Cardiac muscle cell (in vitro differentiated cells and primary cell): ENCODE results near the gene KIF5C. TPM values are rescaled to one million over a fixed set of nuclear protein-coding genes. Genes with fewer than 3 reads are reported as not detected.

Source experiments
- DNase-seq, 2 donors: peaks; one replicate each; pipeline versions ENCODE4 v3.0.0 to v3.0.0-alpha.2; 2010 to 2017; ENCODE audit warnings: low read depth in 1 of 2, low spot score in 1 of 2
- H3K27ac ChIP-seq: fragments of 200-600 bp; sonication (generic); 2 replicates; pipeline ENCODE4 v1.5.1; 2016
- H3K27me3 ChIP-seq: fragments of 200-600 bp; sonication (generic); 2 replicates; pipeline ENCODE4 v1.6.0; 2016; ENCODE audit warnings: control low read depth
- H3K36me3 ChIP-seq: fragments of 200-600 bp; sonication (generic); 2 replicates; pipeline ENCODE4 v1.5.1; 2016; ENCODE audit warnings: control low read depth
- H3K4me1 ChIP-seq: fragments of 200-600 bp; sonication (generic); 2 replicates; pipeline ENCODE4 v1.8.1; 2017; ENCODE audit warnings: low read depth, mild to moderate bottlenecking, mixed run types
- H3K4me3 ChIP-seq: fragments of 200-600 bp; sonication (generic); 2 replicates; pipeline ENCODE4 v1.5.1; 2016; ENCODE audit warnings: mild to moderate bottlenecking
- H3K9me3 ChIP-seq: fragments of 200-600 bp; sonication (generic); 2 replicates; pipeline ENCODE4 v1.5.1; 2017; ENCODE audit warnings: low read depth, mild to moderate bottlenecking, control low read depth
- CTCF ChIP-seq: IDR thresholded peaks from 2 replicates; pipeline ENCODE4 v1.5.1; 2012; ENCODE audit warnings: low read depth, mild to moderate bottlenecking, low read length
- polyA plus RNA-seq: library from polyadenylated mRNA; unstranded; fragments of >200 nt; fragmentation: Nextera tagmentation; extraction: Ambion mirVana; gene quantifications from 2 replicates; pipeline ENCODE4 v1.2.1, GENCODE V29; 2016
- total RNA-seq: library from RNA; depleted of rRNA; stranded (reverse); fragments of >200 nt; gene quantifications from 2 replicates; pipeline ENCODE4 v1.2.3, GENCODE V29; 2016

KIF5C gene
- total and polyA plus RNA-seq, 2 experiments from 2014 or later: 0.82 to 3.0 TPM

GRCh38 chr2:149055751-149056150 is 180.7 kb downstream of the KIF5C start:
- no peaks in the 10 kb centered on the region for H3K27me3 ChIP-seq
- TF ChIP-seq CTCF: no peak

GRCh38 chr2:149056541-149057255 is 181.7 kb downstream of the KIF5C start:
- no peak for TF ChIP-seq CTCF
- no peak for DNase-seq
- no peak overlapping the region for H3K27ac ChIP-seq
- no peaks in the 10 kb centered on the region for H3K4me1 ChIP-seq
- H3K27me3 ChIP-seq: no peaks in the 10 kb centered on the region
- H3K36me3 ChIP-seq: no peaks in the 10 kb centered on the region
- no peaks in the 10 kb centered on the region for H3K9me3 ChIP-seq
- H3K4me3 ChIP-seq: no peak overlapping the region

More at GRCh38 chr2:149055751-149056150, 180.7 kb downstream of the KIF5C start:
- no peaks in the 10 kb centered on the region for H3K4me1 ChIP-seq
- H3K36me3 ChIP-seq: no peaks in the 10 kb centered on the region
- H3K27ac ChIP-seq: no peak overlapping the region
- no peak for DNase-seq
- H3K4me3 ChIP-seq: no peak overlapping the region
- H3K9me3 ChIP-seq: no peaks in the 10 kb centered on the region

- no peaks in the 10 kb centered on the region for H3K4me1 ChIP-seq
- H3K27ac ChIP-seq: no peak overlapping the region
- no peak for TF ChIP-seq CTCF
- no peaks in the 10 kb centered on the region for H3K9me3 ChIP-seq
- H3K27me3 ChIP-seq: no peaks in the 10 kb centered on the region
- no peak overlapping the region for H3K4me3 ChIP-seq
- no peak for DNase-seq
- no peaks in the 10 kb centered on the region for H3K36me3 ChIP-seq
Measured at GRCh38 chr2:149057401-149057800, 182.4 kb downstream of the KIF5C start.

GRCh38 chr2:149058936-149059335 is 183.9 kb downstream of the KIF5C start:
- H3K27me3 ChIP-seq: no peaks in the 10 kb centered on the region
- H3K4me1 ChIP-seq: no peaks in the 10 kb centered on the region
- H3K4me3 ChIP-seq: no peak overlapping the region
- H3K27ac ChIP-seq: no peak overlapping the region
- H3K36me3 ChIP-seq: no peaks in the 10 kb centered on the region
- no peak for TF ChIP-seq CTCF
- H3K9me3 ChIP-seq: no peaks in the 10 kb centered on the region
- DNase-seq: no peak

GRCh38 chr2:149059822-149060221 is 184.8 kb downstream of the KIF5C start:
- Histone ChIP-seq H3K27ac (peak overlapping the region; percentile 39), H3K9me3 (no peaks in the 10 kb centered on the region), H3K4me1 (peaks cover 6% of the 10 kb centered on the region), H3K36me3 (no peaks in the 10 kb centered on the region), H3K27me3 (no peaks in the 10 kb centered on the region), H3K4me3 (no peak overlapping the region)
- no peak for TF ChIP-seq CTCF
- no peak for DNase-seq
